COR-L47 (cell line): ENCODE data around the gene NKIRAS2.

Source experiments
- DNase-seq: peaks from one replicate; lab custom pipeline; 2025; lab: John Stamatoyannopoulos, UW

The NKIRAS2 gene

GRCh38 chr17:42055027-42055426 is 35.1 kb downstream of the NKIRAS2 start:
- DNase-seq: peak; percentile 46

- DNase-seq: no peak
These were observed 35.6 kb downstream of the NKIRAS2 start for GRCh38 chr17:42055496-42055895.

- no peak for DNase-seq
These were observed 36.7 kb downstream of the NKIRAS2 start for GRCh38 chr17:42056635-42057034.

DNA sequence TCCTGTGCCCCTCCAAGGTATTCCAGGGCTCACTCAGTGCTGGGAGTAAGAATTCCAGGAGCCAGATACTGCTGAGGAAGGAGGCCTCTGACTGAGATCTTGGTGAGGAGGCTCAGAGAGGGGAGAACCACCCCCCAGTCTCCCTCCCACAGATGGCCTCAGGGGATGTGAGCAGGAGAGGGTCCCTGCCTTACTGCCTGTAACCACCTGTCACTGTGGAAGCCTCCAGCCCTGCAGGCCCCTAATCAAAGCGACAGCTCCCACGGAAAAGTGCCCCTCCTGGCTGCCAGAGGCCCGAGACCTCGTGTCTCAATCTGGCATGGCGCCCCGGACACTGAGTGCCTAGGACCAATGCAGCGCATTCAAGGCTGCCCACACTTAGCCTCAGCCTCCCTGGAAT is 38.2 kb downstream of the NKIRAS2 start:
- no peak for DNase-seq

GRCh38 chr17:42059815-42060214 is 39.9 kb downstream of the NKIRAS2 start:
- DNase-seq: no peak

DNA sequence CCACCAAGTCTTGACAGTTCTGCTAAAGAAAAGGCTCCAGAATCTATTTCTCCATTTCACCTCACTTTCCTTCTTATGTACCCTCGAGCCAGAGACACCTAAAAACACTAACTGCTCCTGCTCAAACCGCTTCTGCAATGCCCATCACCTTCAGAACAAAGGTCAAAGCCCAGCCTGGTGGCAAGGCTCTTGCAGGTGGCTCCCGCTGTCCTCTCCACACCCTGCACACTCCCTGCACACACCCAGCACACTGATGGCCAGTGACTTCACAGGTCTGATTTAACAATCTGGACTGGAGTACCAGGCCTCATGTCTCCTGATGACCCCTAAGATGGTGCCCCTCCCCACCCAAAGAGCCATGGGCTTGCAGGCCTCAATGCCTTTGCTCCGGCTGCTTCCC is 40.3 kb downstream of the NKIRAS2 start:
- no peak for DNase-seq

GRCh38 chr17:42061646-42062487 is 42.0 kb downstream of the NKIRAS2 start:
- no peak for DNase-seq

- no peak for DNase-seq
These were observed 42.8 kb downstream of the NKIRAS2 start for GRCh38 chr17:42062681-42063080.

GRCh38 chr17:42065201-42065600 is 45.3 kb downstream of the NKIRAS2 start:
- no peak for DNase-seq

- peak; percentile 5 for DNase-seq
These were observed 47.6 kb downstream of the NKIRAS2 start for GRCh38 chr17:42067371-42068091.

DNA sequence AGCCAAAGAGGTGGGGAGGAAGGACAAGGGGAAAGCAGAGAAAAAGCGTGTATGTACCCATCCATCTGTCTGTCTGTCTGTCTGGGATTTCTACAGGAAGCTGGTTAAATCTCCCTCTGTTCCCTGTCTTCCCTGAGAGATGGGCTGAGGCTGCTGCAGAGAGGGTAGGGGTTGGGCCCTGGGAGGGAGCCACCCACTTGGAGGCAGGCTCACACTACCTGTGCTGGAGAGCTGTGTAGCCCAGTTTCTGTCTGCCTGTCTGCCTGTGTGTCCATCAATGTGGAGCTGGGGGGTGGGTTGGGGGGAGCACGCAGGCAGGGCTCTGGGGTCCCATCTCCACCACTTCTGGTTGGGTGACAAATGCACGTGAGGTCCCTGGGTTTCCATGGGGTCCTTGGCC is 49.1 kb downstream of the NKIRAS2 start:
- no peak for DNase-seq

- DNase-seq: no peak
These were observed 51.9 kb downstream of the NKIRAS2 start for GRCh38 chr17:42071810-42072209.

DNA sequence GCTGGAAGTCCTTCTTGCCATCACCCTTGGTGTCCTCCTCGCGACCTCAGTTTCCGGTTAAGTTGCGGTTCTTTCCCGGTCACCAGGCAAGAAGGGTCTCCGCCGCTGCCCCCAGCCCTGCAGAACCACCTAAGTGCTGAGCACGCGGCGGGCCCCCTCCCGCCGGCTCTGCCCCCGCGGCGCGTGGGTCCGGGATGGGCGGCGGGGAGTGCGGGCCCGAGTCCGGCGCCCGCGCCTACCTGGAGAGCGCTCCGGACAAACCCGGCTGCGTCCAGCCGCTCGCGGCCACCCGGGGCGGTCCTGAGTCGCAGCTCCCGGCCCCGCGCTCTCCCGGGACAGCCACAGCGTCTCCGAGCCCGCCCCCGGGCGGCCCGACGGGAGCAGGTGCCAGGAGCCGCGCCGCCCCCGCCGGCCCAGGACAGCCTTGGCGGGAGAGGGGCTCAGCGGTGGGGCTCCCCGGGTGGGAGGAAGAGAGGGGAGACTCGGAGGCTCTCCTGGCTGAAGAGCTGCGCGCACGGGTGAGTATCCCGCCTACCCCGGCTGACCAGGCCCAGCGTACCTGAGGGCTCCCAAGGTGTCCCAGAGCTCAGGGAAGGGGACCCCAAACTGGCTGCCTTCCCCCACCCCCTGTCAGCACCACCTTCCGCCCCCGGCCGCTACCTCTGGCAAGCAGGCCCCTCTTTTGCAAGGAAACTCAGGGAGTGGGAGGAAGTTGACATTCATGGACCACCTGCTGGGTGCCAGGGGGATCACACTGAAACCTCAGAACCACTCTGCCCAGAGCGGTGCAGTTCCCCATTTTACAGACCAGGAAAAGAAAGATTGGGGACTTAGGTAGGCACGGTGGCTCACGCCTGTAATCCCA is 52.7 kb downstream of the NKIRAS2 start:
- DNase-seq: no peak
